Stimulated activated CD4-positive, alpha-beta T cell treated with anti-CD3 and anti-CD28 coated beads, Interleukin-4, amount 100 ng/mL, for 4 hours (primary cell): Measurements from ENCODE around the gene CCL25.

ENCODE experiments used
- DNase-seq, 2 experiments: peaks; one replicate each; pipeline ENCODE4 v3.0.0-alpha.2; 2020

CCL25 gene

GRCh38 chr19:8046569-8047165 is 5.9 kb upstream of the CCL25 start:
- DNase-seq = no peak

- peak; percentile 88 to 89 for DNase-seq
Observed at GRCh38 chr19:8050274-8051096, 2.1 kb upstream of the CCL25 start.

GRCh38 chr19:8054169-8054568 is 1.6 kb downstream of the CCL25 start:
- DNase-seq = no peak

GRCh38 chr19:8056533-8056932 is 4.0 kb downstream of the CCL25 start:
- no peak for DNase-seq

GRCh38 chr19:8057545-8058270 is 5.1 kb downstream of the CCL25 start:
- DNase-seq = no peak

GRCh38 chr19:8064911-8065874 is 12.6 kb downstream of the CCL25 start:
- no peak for DNase-seq

- DNase-seq = no peak
Observed at GRCh38 chr19:8065875-8066261, 13.3 kb downstream of the CCL25 start.

GRCh38 chr19:8069096-8069973 is 16.8 kb downstream of the CCL25 start:
- DNase-seq = no peak

- no peak for DNase-seq
Observed at GRCh38 chr19:8071912-8072311, 19.4 kb downstream of the CCL25 start.

GRCh38 chr19:8074501-8074900 is 21.9 kb downstream of the CCL25 start:
- DNase-seq = no peak

- DNase-seq = no peak
Observed at GRCh38 chr19:8075158-8076074, 22.9 kb downstream of the CCL25 start.

- no peak for DNase-seq
Observed at GRCh38 chr19:8079988-8080387, 27.4 kb downstream of the CCL25 start.

GRCh38 chr19:8080832-8081231 is 28.3 kb downstream of the CCL25 start:
- DNase-seq = no peak

- DNase-seq = no peak
Observed at GRCh38 chr19:8081569-8082550, 29.3 kb downstream of the CCL25 start.

- no peak for DNase-seq
Observed at GRCh38 chr19:8083141-8083540, 30.6 kb downstream of the CCL25 start.

GRCh38 chr19:8084152-8084551 is 31.6 kb downstream of the CCL25 start:
- no peak for DNase-seq

GRCh38 chr19:8085598-8086408 is 33.2 kb downstream of the CCL25 start:
- no peak for DNase-seq

- DNase-seq = no peak
Observed at GRCh38 chr19:8086849-8087248, 34.3 kb downstream of the CCL25 start.
